ENCODE results near the gene TMEM98.
"Not testable (repeated sequence)": the region's sequence is repeated elsewhere in the genome, so short reads cannot be mapped to it uniquely, and the experiment has no call there.

TMEM98 gene

GRCh38 chr17:32926183-32926582 lies 1.8 kb upstream of the TMEM98 start:
- no peak for DNase-seq (ENCODE audit: low read depth, low spot score)
- no peak overlapping the region for H3K4me3 ChIP-seq (ENCODE audit: low read depth, low read length)
- TF ChIP-seq, protein P1, sequence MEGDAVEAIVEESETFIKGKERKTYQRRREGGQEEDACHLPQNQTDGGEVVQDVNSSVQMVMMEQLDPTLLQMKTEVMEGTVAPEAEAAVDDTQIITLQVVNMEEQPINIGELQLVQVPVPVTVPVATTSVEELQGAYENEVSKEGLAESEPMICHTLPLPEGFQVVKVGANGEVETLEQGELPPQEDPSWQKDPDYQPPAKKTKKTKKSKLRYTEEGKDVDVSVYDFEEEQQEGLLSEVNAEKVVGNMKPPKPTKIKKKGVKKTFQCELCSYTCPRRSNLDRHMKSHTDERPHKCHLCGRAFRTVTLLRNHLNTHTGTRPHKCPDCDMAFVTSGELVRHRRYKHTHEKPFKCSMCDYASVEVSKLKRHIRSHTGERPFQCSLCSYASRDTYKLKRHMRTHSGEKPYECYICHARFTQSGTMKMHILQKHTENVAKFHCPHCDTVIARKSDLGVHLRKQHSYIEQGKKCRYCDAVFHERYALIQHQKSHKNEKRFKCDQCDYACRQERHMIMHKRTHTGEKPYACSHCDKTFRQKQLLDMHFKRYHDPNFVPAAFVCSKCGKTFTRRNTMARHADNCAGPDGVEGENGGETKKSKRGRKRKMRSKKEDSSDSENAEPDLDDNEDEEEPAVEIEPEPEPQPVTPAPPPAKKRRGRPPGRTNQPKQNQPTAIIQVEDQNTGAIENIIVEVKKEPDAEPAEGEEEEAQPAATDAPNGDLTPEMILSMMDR (IDR thresholded peaks at IDR 0.05; ENCODE audit: low read depth, low read length) = no peak
- in situ Hi-C loops (cut with HindIII; ENCODE audit: low sequenced_read_pairs) = no loop called here

DNA sequence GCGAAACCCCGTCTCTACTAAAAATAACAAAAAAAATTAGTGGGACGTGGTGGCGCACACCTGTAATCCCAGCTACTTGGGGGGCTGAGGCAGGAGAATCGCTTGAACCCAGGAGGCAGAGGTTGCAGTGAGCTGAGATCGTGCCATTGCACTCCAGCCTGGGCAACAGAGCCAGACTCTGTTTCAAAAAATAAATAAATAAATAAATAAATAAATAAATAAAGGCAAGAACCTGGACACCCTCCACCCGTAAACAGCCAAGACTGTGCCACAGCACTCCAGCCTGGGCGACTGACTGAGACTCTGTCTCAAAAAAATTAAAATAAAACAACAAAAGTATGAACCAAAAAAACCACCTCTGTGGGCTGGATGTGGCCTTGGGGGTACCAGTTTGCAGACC lies 1.2 kb upstream of the TMEM98 start:
- DNase-seq (ENCODE audit: low read depth, low spot score); in situ Hi-C loops (cut with HindIII; ENCODE audit: low sequenced_read_pairs); H3K4me3 ChIP-seq (ENCODE audit: low read depth, low read length): not testable (repeated sequence)

GRCh38 chr17:32927201-32927723 lies 691 bp upstream of the TMEM98 start:
- TF ChIP-seq, protein P1 (IDR thresholded peaks at IDR 0.05; ENCODE audit: low read depth, low read length) = no peak
- DNase-seq (ENCODE audit: low read depth, low spot score) = no peak
- H3K4me3 ChIP-seq (ENCODE audit: low read depth, low read length) = peak overlapping the region; percentile 55
- in situ Hi-C loops (cut with HindIII; ENCODE audit: low sequenced_read_pairs) = no loop called here

DNA sequence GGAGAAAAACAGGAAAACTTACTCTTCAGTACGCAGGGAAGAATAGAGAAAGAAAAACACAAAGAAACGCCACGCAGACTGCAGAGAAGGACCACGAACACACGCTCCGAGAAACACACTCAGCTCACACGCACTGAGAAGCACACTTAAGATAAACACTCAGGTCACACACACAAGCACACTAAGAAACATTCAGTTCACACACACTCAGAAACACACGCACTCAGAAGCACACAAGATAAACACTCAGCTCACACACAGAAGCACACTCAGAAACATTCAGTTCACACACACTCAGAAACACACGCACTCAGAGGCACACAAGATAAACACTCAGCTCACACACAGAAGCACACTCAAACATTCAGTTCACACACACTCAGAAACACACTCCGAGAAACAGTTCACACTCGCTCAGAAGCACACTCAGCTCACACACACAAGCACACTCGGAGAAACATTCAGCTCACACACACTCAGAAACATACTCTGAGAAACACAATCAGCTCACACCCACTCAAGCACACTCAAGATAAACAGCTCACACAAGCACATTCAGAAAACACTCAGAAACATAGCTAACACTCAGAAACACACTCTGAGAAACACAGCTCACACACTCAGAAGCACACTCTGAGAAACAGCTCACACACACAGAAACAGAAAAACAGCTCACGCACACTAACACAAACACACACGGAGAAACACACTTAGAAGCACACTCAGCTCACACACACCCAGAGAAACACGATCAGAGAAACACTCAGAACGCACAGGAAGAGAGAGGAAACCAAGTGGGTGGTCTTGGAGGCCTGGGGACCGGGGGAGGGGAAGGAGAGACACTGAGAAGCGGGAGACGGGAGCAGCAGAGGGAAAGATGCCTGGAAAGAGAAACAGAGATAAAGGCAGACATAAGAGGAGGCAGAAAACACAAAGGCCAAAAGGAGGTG lies 908 bp downstream of the TMEM98 start:
- H3K4me3 ChIP-seq (ENCODE audit: low read depth, low read length) = peak overlapping the region; percentile 55
- peak; percentile 37 for DNase-seq (ENCODE audit: low read depth, low spot score)
- TF ChIP-seq, protein P1 (IDR thresholded peaks at IDR 0.05; ENCODE audit: low read depth, low read length) = no peak
- in situ Hi-C loops (cut with HindIII; ENCODE audit: low sequenced_read_pairs) = no loop called here

- in situ Hi-C loops (cut with HindIII; ENCODE audit: low sequenced_read_pairs) = no loop called here
- TF ChIP-seq, protein P1 (IDR thresholded peaks at IDR 0.05; ENCODE audit: low read depth, low read length) = no peak
- DNase-seq (ENCODE audit: low read depth, low spot score) = no peak
- peak overlapping the region; percentile 55 for H3K4me3 ChIP-seq (ENCODE audit: low read depth, low read length)
Measured at GRCh38 chr17:32929588-32929987, 1.6 kb downstream of the TMEM98 start.

DNA sequence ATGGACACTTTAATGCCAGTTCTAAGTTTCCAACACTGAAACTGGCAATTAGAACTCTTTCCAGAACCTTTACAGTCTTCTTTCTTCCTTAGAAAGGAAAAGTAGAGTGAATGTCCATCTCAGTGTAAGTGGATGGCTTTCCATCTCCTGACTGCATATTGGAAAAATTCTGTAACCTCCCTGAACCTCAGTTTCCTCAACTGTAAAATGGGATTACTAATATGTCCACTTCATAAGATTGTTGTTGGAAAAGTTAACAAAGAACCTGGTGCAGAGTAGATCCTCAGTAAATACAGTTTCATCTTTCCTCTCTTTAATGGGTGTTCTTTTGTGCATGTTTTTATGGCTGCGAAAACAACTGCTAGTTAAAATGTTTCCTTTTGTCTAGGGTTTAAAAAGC lies 2.6 kb downstream of the TMEM98 start:
- TF ChIP-seq, protein P1 (IDR thresholded peaks at IDR 0.05; ENCODE audit: low read depth, low read length) = no peak
- DNase-seq (ENCODE audit: low read depth, low spot score) = no peak
- in situ Hi-C loops (cut with HindIII; ENCODE audit: low sequenced_read_pairs) = no loop called here
- H3K4me3 ChIP-seq (ENCODE audit: low read depth, low read length) = no peak overlapping the region

GRCh38 chr17:32931686-32932085 lies 3.7 kb downstream of the TMEM98 start:
- no peak for DNase-seq (ENCODE audit: low read depth, low spot score)
- H3K4me3 ChIP-seq (ENCODE audit: low read depth, low read length) = no peak overlapping the region
- TF ChIP-seq, protein P1 (IDR thresholded peaks at IDR 0.05; ENCODE audit: low read depth, low read length) = no peak
- in situ Hi-C loops (cut with HindIII; ENCODE audit: low sequenced_read_pairs) = no loop called here
